Keratinocyte (primary cell): Measurements from ENCODE around the gene FBXO44. TPM values are rescaled to one million over a fixed set of nuclear protein-coding genes. Genes with fewer than 3 reads are reported as not detected.
A peak's percentile ranks its signal among the peaks of the same experiment; 100 is the strongest.
"Not testable (repeated sequence)": the region's sequence is repeated elsewhere in the genome, so short reads cannot be mapped to it uniquely, and the experiment has no call there.

ENCODE experiments used
- DNase-seq: peaks from one replicate; pipeline ENCODE4 v3.0.0-alpha.2; 2011; ENCODE audit warnings: low read depth, missing footprints, low spot score
- FAIRE-seq: peaks from 2 replicates; lab custom pipeline; 2011; peaks lifted over from hg19 to GRCh38; lab: Jason Lieb, UNC
- H2AFZ ChIP-seq: 2 replicates; pipeline ENCODE4 v1.6.0; 2012; ENCODE audit warnings: low read length, control low read depth, inconsistent platforms; ENCODE audit not compliant: control insufficient read depth
- H3K27ac ChIP-seq: 2 replicates; pipeline ENCODE4 v1.5.1; 2011; ENCODE audit warnings: low read length; ENCODE audit not compliant: control insufficient read depth, insufficient read depth
- H3K27me3 ChIP-seq: 3 replicates; pipeline ENCODE4 v1.6.0; 2011; ENCODE audit warnings: low read length; ENCODE audit not compliant: control insufficient read depth, insufficient read depth; ENCODE audit errors: extremely low read depth
- H3K36me3 ChIP-seq, 2 experiments: 2 replicates in 1 of 2; 3 replicates in 1 of 2; pipeline ENCODE4 v1.5.1; 2011; ENCODE audit warnings: low read length in 2 of 2, mild to moderate bottlenecking in 1 of 2; ENCODE audit not compliant: control insufficient read depth in 2 of 2, insufficient read depth in 2 of 2; ENCODE audit errors: extremely low read depth in 1 of 2
- H3K4me1 ChIP-seq: 3 replicates; pipeline ENCODE4 v1.5.1; 2011; ENCODE audit warnings: low read length; ENCODE audit not compliant: control insufficient read depth, insufficient read depth; ENCODE audit errors: extremely low read depth
- H3K4me2 ChIP-seq: 3 replicates; pipeline ENCODE4 v1.6.0; 2011; ENCODE audit warnings: low read depth, low read length; ENCODE audit not compliant: control insufficient read depth, insufficient read depth; ENCODE audit errors: extremely low read depth
- H3K4me3 ChIP-seq, 3 experiments: fragments of 200-600 bp in 1 of 3; sonication (generic) in 1 of 3; 2 replicates in 2 of 3; 3 replicates in 1 of 3; pipeline ENCODE4 v1.5.1; 2011 to 2016; ENCODE audit warnings: low read length in 3 of 3, mild to moderate bottlenecking in 3 of 3, control low read depth in 2 of 3, inconsistent platforms in 1 of 3, low read depth in 1 of 3, mixed read lengths in 1 of 3, mixed run types in 1 of 3, moderate library complexity in 1 of 3; ENCODE audit not compliant: control insufficient read depth in 2 of 3, insufficient read depth in 2 of 3; ENCODE audit errors: extremely low read depth in 1 of 3
- H3K79me2 ChIP-seq: 2 replicates; pipeline ENCODE4 v1.6.0; 2012; ENCODE audit warnings: low read length; ENCODE audit not compliant: control insufficient read depth, insufficient read depth
- H3K9ac ChIP-seq: 3 replicates; pipeline ENCODE4 v1.6.0; 2011; ENCODE audit warnings: low read length; ENCODE audit not compliant: control insufficient read depth, insufficient read depth; ENCODE audit errors: extremely low read depth
- H3K9me1 ChIP-seq: 3 replicates; pipeline ENCODE4 v1.6.0; 2011; ENCODE audit warnings: low read length; ENCODE audit not compliant: control insufficient read depth, insufficient read depth; ENCODE audit errors: extremely low read depth
- H3K9me3 ChIP-seq: 2 replicates; pipeline ENCODE4 v1.5.1; 2012; ENCODE audit warnings: low read depth, low read length; ENCODE audit not compliant: control insufficient read depth
- H4K20me1 ChIP-seq: 3 replicates; pipeline ENCODE4 v1.6.0; 2011; ENCODE audit warnings: low read length; ENCODE audit not compliant: control insufficient read depth, insufficient read depth; ENCODE audit errors: extremely low read depth
- EZH2 ChIP-seq: IDR thresholded peaks from one replicate; pipeline ENCODE4 v1.6.1; 2012; ENCODE audit warnings: inconsistent platforms, mild to moderate bottlenecking, low read length, moderate library complexity
- dilution Hi-C: fragments of 300-500 bp; cut with MboI; formaldehyde crosslinking; loops from one replicate; pipeline ENCODE4 v1.7.0; 2020; ENCODE audit warnings: low sequenced_read_pairs; ENCODE audit not compliant: extremely low pct_ligation_motif_present
- polyA plus RNA-seq, 5 experiments: library from polyadenylated mRNA; depleted of rRNA in 3 of 5; stranded (reverse) in 3 of 5; stranded (forward) in 1 of 5; unstranded in 1 of 5; fragments of >200 nt; gene quantifications; 1 replicate in 1 of 5; 2 replicates in 3 of 5; 3 replicates in 1 of 5; pipeline versions ENCODE4 v1.2.1 to v1.2.3, GENCODE V29; 2011 to 2012; ENCODE audit warnings: missing spikeins in 2 of 5, low read depth in 1 of 5, low replicate concordance in 1 of 5
- TF ChIP-seq, protein P1 (sequence below), 3 experiments: IDR thresholded peaks in 1 of 3; conservative IDR thresholded peaks in 1 of 3; optimal IDR thresholded peaks in 1 of 3; 2 replicates in 2 of 3; 3 replicates in 1 of 3; pipeline versions ENCODE3 to v1.5.1; 2011; ENCODE audit warnings: low read length in 3 of 3, mild to moderate bottlenecking in 3 of 3, moderate library complexity in 2 of 3, control low read depth in 1 of 3, inconsistent platforms in 1 of 3; ENCODE audit not compliant: insufficient read depth in 2 of 3; ENCODE audit errors: extremely low read depth in 1 of 3

The FBXO44 gene
- polyA plus RNA-seq, 1 donor (not counting 4 experiments of a cell fraction or from before 2014, with no cell fraction given), result 23.1 TPM

DNA sequence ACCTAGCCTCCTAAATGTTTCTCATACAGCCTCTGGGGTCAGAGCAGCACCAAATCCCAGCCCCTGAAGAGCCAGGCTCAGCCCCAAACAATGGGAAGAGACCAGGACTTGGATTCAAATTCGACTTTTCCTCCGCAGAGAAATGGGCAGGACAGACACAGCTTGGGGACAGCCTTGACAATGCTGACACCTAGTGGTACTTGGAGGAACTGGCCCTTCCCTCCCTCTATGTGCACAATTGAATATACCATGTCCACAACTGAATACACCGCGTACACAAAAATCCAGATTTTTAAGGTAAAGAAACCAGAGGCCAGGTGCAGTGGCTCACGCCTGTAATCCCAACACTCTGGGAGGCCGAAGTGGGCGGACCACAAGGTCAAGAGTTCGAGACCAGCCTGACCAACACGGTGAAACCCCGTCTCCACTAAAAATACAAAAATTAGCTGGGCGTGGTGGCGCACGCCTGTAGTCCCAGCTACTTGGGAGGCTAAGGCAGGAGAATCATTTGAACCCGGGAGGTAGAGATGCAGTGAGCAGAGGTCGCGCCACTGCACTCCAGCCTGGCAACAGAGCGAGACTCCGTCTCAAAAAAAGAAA is 12.2 kb upstream of the FBXO44 start:
- H3K4me2 ChIP-seq, dilution Hi-C loops, H4K20me1 ChIP-seq, H3K9me3 ChIP-seq, H3K79me2 ChIP-seq, H3K27ac ChIP-seq, H2AFZ ChIP-seq, H3K9me1 ChIP-seq, H3K9ac ChIP-seq, H3K27me3 ChIP-seq, H3K36me3 ChIP-seq, H3K4me3 ChIP-seq, DNase-seq, H3K4me1 ChIP-seq: not testable (repeated sequence)
- TF ChIP-seq, protein P1, sequence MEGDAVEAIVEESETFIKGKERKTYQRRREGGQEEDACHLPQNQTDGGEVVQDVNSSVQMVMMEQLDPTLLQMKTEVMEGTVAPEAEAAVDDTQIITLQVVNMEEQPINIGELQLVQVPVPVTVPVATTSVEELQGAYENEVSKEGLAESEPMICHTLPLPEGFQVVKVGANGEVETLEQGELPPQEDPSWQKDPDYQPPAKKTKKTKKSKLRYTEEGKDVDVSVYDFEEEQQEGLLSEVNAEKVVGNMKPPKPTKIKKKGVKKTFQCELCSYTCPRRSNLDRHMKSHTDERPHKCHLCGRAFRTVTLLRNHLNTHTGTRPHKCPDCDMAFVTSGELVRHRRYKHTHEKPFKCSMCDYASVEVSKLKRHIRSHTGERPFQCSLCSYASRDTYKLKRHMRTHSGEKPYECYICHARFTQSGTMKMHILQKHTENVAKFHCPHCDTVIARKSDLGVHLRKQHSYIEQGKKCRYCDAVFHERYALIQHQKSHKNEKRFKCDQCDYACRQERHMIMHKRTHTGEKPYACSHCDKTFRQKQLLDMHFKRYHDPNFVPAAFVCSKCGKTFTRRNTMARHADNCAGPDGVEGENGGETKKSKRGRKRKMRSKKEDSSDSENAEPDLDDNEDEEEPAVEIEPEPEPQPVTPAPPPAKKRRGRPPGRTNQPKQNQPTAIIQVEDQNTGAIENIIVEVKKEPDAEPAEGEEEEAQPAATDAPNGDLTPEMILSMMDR (optimal IDR thresholded peaks at IDR 0.05 in 1 of 3, IDR thresholded peaks at IDR 0.05 in 1 of 3, conservative IDR thresholded peaks at IDR 0.05 in 1 of 3; ENCODE audit: extremely low read depth in 1 of 3, insufficient read depth in 2 of 3, low read length in 3 of 3), result peak; percentile 96 to 98 (median 98)
- FAIRE-seq, result peak; percentile 79

DNA sequence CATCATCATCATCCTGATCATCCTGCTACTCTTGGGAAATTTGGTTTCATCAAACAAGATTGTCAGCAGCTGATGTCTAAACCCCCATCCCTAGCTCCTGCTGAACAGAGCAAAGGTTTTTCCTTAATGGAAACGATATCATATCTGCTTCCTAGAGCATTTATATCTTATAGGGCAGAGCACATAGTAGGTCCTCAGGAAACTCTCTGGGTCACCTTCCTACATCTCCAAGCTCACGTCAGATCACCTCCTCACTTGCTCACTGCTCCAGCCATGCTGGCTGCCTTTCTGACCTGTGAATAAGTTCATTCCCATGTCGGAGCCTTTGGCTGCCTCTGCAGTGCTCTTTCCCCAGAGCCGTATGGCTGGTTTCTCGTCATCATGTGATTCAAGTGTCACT is 10.9 kb upstream of the FBXO44 start:
- Histone ChIP-seq H3K9me1 (no peaks in the 10 kb centered on the region), H3K27me3 (no peaks in the 10 kb centered on the region)

More for the DNA sequence above, 10.9 kb upstream of the FBXO44 start:
- dilution Hi-C loops, result no loop called here
- Histone ChIP-seq H3K79me2 (no peaks in the 10 kb centered on the region), H3K27ac (no peak overlapping the region), H3K4me2 (no peak overlapping the region), H3K4me3 (no peak overlapping the region), H3K9ac (no peak overlapping the region), H4K20me1 (no peaks in the 10 kb centered on the region), H3K36me3 (peaks cover 0 to 1% of the 10 kb centered on the region in 2 experiments), H3K9me3 (no peaks in the 10 kb centered on the region), H2AFZ (no peak overlapping the region), H3K4me1 (peaks cover 4% of the 10 kb centered on the region)
- FAIRE-seq, result no peak
- no peak for DNase-seq
- no peak for TF ChIP-seq EZH2
- TF ChIP-seq, protein P1 (optimal IDR thresholded peaks at IDR 0.05 in 1 of 3, IDR thresholded peaks at IDR 0.05 in 1 of 3, conservative IDR thresholded peaks at IDR 0.05 in 1 of 3; ENCODE audit: extremely low read depth in 1 of 3, insufficient read depth in 2 of 3, low read length in 3 of 3), result no peak
